ENCODE measurements around the gene GPS2.

- TF ChIP-seq, protein P1, sequence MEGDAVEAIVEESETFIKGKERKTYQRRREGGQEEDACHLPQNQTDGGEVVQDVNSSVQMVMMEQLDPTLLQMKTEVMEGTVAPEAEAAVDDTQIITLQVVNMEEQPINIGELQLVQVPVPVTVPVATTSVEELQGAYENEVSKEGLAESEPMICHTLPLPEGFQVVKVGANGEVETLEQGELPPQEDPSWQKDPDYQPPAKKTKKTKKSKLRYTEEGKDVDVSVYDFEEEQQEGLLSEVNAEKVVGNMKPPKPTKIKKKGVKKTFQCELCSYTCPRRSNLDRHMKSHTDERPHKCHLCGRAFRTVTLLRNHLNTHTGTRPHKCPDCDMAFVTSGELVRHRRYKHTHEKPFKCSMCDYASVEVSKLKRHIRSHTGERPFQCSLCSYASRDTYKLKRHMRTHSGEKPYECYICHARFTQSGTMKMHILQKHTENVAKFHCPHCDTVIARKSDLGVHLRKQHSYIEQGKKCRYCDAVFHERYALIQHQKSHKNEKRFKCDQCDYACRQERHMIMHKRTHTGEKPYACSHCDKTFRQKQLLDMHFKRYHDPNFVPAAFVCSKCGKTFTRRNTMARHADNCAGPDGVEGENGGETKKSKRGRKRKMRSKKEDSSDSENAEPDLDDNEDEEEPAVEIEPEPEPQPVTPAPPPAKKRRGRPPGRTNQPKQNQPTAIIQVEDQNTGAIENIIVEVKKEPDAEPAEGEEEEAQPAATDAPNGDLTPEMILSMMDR (IDR thresholded peaks at IDR 0.05; ENCODE audit: low read depth, low read length, poor library complexity, severe bottlenecking) = no peak
- no peak for TF ChIP-seq EZH2phosphoT487 (IDR thresholded peaks at IDR 0.05; ENCODE audit: borderline replicate concordance, low read length)
These were observed 17.0 kb upstream of the GPS2 start for GRCh38 chr17:7332111-7332510.
